Endothelial cell of umbilical vein (primary cell): ENCODE data around the gene CYB5R4. TPM values are rescaled to one million over a fixed set of nuclear protein-coding genes. Genes with fewer than 3 reads are reported as not detected.

Experiments used
- BruUV-seq: library from RNA; stranded (reverse); fragments of 400-500 nt; replicated peaks from 2 replicates; lab custom pipeline; 2021; lab: Mats Ljungman, UMichigan
- CTCF ChIA-PET: fragments of 300-600, 350-600 bp; sonication (Branson Sonifier 250); formaldehyde crosslinking; loops from one replicate; lab custom pipeline; 2021; ENCODE audit warnings: antibody characterized with exemption, inconsistent platforms; lab: Charles Lee
- POLR2A ChIA-PET: fragments of 300-600, 350-600 bp; sonication (Branson Sonifier 250); formaldehyde crosslinking; loops from one replicate; lab custom pipeline; 2021; ENCODE audit warnings: antibody characterized with exemption, inconsistent platforms; lab: Charles Lee
- DNase-seq: peaks from one replicate; pipeline ENCODE4 v3.0.0-alpha.2; 2011; ENCODE audit warnings: low read depth, low spot score
- FAIRE-seq: peaks from 2 replicates; lab custom pipeline; 2011; peaks lifted over from hg19 to GRCh38; lab: Jason Lieb, UNC
- H2AFZ ChIP-seq: 2 replicates; pipeline ENCODE4 v1.6.0; 2012; ENCODE audit warnings: low read depth, low read length, control low read depth, inconsistent platforms
- H3K27ac ChIP-seq: 2 replicates; pipeline ENCODE4 v1.5.1; 2011; ENCODE audit warnings: low read depth, mild to moderate bottlenecking, control low read depth, low read length, moderate library complexity; ENCODE audit not compliant: insufficient read depth
- H3K27me3 ChIP-seq, 2 experiments: 2 replicates each; pipeline versions ENCODE4 v1.6.0 to v1.6.1; 2011; ENCODE audit warnings: low read length in 2 of 2, mixed read lengths in 1 of 2; ENCODE audit not compliant: control insufficient read depth in 2 of 2, insufficient read depth in 2 of 2
- H3K36me3 ChIP-seq, 2 experiments: 2 replicates in 1 of 2; 3 replicates in 1 of 2; pipeline ENCODE4 v1.5.1; 2011; ENCODE audit warnings: low read length in 2 of 2, mild to moderate bottlenecking in 1 of 2, moderate library complexity in 1 of 2; ENCODE audit not compliant: control insufficient read depth in 2 of 2, insufficient read depth in 2 of 2; ENCODE audit errors: extremely low read depth in 1 of 2
- H3K4me1 ChIP-seq: 3 replicates; pipeline ENCODE4 v1.5.1; 2011; ENCODE audit warnings: mild to moderate bottlenecking, low read length; ENCODE audit not compliant: control insufficient read depth, insufficient read depth; ENCODE audit errors: extremely low read depth
- H3K4me2 ChIP-seq: 2 replicates; pipeline ENCODE4 v1.6.1; 2011; ENCODE audit warnings: low read length, control low read depth, mixed read lengths; ENCODE audit not compliant: insufficient read depth
- H3K4me3 ChIP-seq, 3 experiments: fragments of 200-600 bp in 1 of 3; sonication (generic), shearing (Covaris generic) in 1 of 3; replicated peaks in 1 of 3; 2 replicates each; pipeline ENCODE4 v1.5.1; 2011 to 2016; ENCODE audit warnings: control low read depth in 3 of 3, low read length in 3 of 3, mild to moderate bottlenecking in 2 of 3, inconsistent platforms in 1 of 3, low read depth in 1 of 3, moderate library complexity in 1 of 3; ENCODE audit not compliant: insufficient read depth in 1 of 3
- H3K79me2 ChIP-seq: 2 replicates; pipeline ENCODE4 v1.6.0; 2012; ENCODE audit warnings: low read length, inconsistent platforms; ENCODE audit not compliant: control insufficient read depth, insufficient read depth
- H3K9ac ChIP-seq: replicated peaks from 2 replicates; pipeline ENCODE3; 2011; ENCODE audit warnings: low read length, control low read depth; ENCODE audit not compliant: insufficient read depth; ENCODE audit errors: extremely low read depth
- H3K9me1 ChIP-seq: replicated peaks from 3 replicates; pipeline ENCODE4 v1.6.0; 2011; ENCODE audit warnings: mild to moderate bottlenecking, low read length; ENCODE audit not compliant: control insufficient read depth, insufficient read depth; ENCODE audit errors: extremely low read depth
- H3K9me3 ChIP-seq: replicated peaks from 2 replicates; pipeline ENCODE4 v1.5.1; 2012; ENCODE audit warnings: low read length, inconsistent platforms; ENCODE audit not compliant: control insufficient read depth, insufficient read depth
- H4K20me1 ChIP-seq: replicated peaks from 2 replicates; pipeline ENCODE3; 2011; ENCODE audit warnings: mild to moderate bottlenecking, low read length; ENCODE audit not compliant: control insufficient read depth, insufficient read depth; ENCODE audit errors: extremely low read depth
- CTCF ChIP-seq, 2 donors: IDR thresholded peaks; 1 replicate in 1 of 2; 2 replicates in 1 of 2; pipeline ENCODE4 v1.5.1; 2011; ENCODE audit warnings: low read length in 2 of 2, mild to moderate bottlenecking in 2 of 2, moderate library complexity in 2 of 2, control low read depth in 1 of 2, inconsistent platforms in 1 of 2, low read depth in 1 of 2; ENCODE audit not compliant: insufficient read depth in 1 of 2; ENCODE audit errors: extremely low read depth in 1 of 2
- EZH2 ChIP-seq: IDR thresholded peaks from 2 replicates; pipeline ENCODE4 v1.6.1; 2012; ENCODE audit warnings: borderline replicate concordance, low read depth, mild to moderate bottlenecking, moderate library complexity, low read length, inconsistent platforms; ENCODE audit not compliant: severe bottlenecking
- FOS ChIP-seq: IDR thresholded peaks from 2 replicates; pipeline ENCODE4 v1.6.1; 2011; ENCODE audit warnings: mild to moderate bottlenecking, low read length, moderate library complexity, borderline replicate concordance; ENCODE audit not compliant: insufficient read depth
- GATA2 ChIP-seq: IDR thresholded peaks from 2 replicates; pipeline ENCODE4 v1.7.0; 2011; ENCODE audit warnings: low read depth, mild to moderate bottlenecking, moderate library complexity, mixed read lengths, low read length; ENCODE audit not compliant: insufficient read length, insufficient read depth
- JUN ChIP-seq: IDR thresholded peaks from 2 replicates; pipeline ENCODE4 v1.6.1; 2011; ENCODE audit warnings: borderline replicate concordance, low read depth; ENCODE audit not compliant: insufficient read length, insufficient read depth
- MYC ChIP-seq: IDR thresholded peaks from one replicate; pipeline ENCODE4 v1.6.1; 2011; ENCODE audit warnings: mild to moderate bottlenecking, low read depth, low read length
- POLR2A ChIP-seq: IDR thresholded peaks from 2 replicates; pipeline ENCODE4 v1.6.1; 2012; ENCODE audit warnings: low read depth, mild to moderate bottlenecking, control low read depth, low read length
- POLR2AphosphoS5 ChIP-seq: IDR thresholded peaks from 2 replicates; pipeline ENCODE4 v1.6.1; 2012; ENCODE audit warnings: low read depth, mild to moderate bottlenecking, control low read depth, low read length, moderate library complexity; ENCODE audit not compliant: insufficient read depth
- dilution Hi-C: fragments of 300-500 bp; cut with MboI; formaldehyde crosslinking; loops from one replicate; pipeline ENCODE4 v1.15.0; 2019; ENCODE audit warnings: low sequenced_read_pairs; ENCODE audit not compliant: extremely low pct_ligation_motif_present
- intact Hi-C: fragments of 100-400 bp; cut with micrococcal nuclease; formaldehyde crosslinking; loops from one replicate; pipeline ENCODE4 v1.10.0; 2022
- polyA plus RNA-seq, 4 experiments: library from polyadenylated mRNA; depleted of rRNA in 3 of 4; stranded (reverse) in 3 of 4; unstranded in 1 of 4; fragments of >200 nt; gene quantifications; 2 replicates each; pipeline versions ENCODE4 v1.2.1 to v1.2.3, GENCODE V29; 2011 to 2012; ENCODE audit warnings: missing spikeins in 1 of 4
- total RNA-seq: library from RNA; stranded (reverse); gene quantifications from 2 replicates; pipeline ENCODE4 v1.2.3, GENCODE V29; 2021
- TF ChIP-seq, protein P1 (sequence below): IDR thresholded peaks from 2 replicates; pipeline ENCODE4 v1.6.1; 2011; ENCODE audit not compliant: insufficient read depth, insufficient read length

The CYB5R4 gene
- total and polyA plus RNA-seq, 2 donors (not counting 3 experiments of a cell fraction or from before 2014, with no cell fraction given), result 3.1 to 13.4 TPM

DNA sequence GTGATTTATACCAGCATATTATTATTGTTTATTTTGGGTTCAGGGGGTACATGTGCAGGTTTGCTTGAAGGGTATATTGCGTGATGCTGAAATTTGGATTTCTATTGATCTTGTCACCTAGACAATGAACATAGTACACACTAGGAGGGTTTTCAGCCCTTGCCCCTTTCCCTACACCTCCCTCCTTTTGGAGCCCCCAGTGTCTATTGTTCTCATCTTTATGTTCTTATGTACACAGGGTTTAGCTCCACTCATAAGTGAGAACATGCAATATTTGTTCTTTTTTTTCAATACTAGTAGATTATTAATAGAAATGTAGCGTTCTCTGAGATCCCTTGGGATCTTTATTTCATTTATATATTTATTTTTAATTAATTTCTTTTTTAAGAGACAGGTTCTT is 94.9 kb downstream of the CYB5R4 start:
- CTCF ChIA-PET, result no interaction called here
- no peak overlapping the region for H3K27ac ChIP-seq
- TF ChIP-seq JUN (no peak), GATA2 (no peak), EZH2 (no peak), CTCF (IDR thresholded peaks at IDR 0.05; ENCODE audit: extremely low read depth in 1 of 2, insufficient read depth in 1 of 2, low read depth in 1 of 2, low read length in 2 of 2) (no peak), FOS (no peak), POLR2A (no peak), MYC (no peak)
- POLR2A ChIA-PET, result no interaction called here
- dilution Hi-C loops, result no loop called here
- no peak overlapping the region for H3K9ac ChIP-seq
- no peaks in the 10 kb centered on the region for H3K79me2 ChIP-seq
- no peak overlapping the region for H2AFZ ChIP-seq
- H3K4me2 ChIP-seq, result no peak overlapping the region
- no peaks in the 10 kb centered on the region for H4K20me1 ChIP-seq
- H3K4me1 ChIP-seq, result no peaks in the 10 kb centered on the region
- no peaks in the 10 kb centered on the region for H3K9me3 ChIP-seq
- FAIRE-seq, result no peak
- H3K9me1 ChIP-seq, result no peaks in the 10 kb centered on the region
- intact Hi-C loops, result no loop called here
- H3K27me3 ChIP-seq, result no peaks in the 10 kb centered on the region
- no peak overlapping the region for H3K4me3 ChIP-seq
- no peaks in the 10 kb centered on the region for H3K36me3 ChIP-seq
- DNase-seq, result no peak
- BruUV-seq, result no TSS peak

DNA sequence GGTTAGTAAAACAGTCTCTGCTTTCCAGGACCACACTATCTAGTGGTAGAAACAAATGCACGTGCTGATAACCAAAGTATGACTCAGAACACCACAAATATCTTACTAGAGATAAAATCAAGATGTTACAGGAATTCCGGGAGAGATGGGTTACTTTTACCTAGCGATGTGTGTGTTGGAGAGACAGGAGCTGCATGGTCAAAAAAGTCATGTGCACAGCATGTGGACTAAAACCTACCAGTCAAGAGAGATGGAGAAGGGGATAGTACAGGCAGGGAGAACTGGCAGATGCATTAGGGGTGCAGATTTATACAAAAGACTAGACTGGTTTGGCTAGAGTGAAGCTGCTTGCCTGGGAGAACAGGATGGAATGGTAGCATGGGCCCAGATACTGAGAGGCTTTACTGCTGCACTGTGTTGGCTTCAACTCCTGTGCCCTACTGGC is 98.8 kb downstream of the CYB5R4 start:
- CTCF ChIA-PET, result no interaction called here
- H2AFZ ChIP-seq, result no peak overlapping the region
- no peaks in the 10 kb centered on the region for H3K79me2 ChIP-seq
- no peaks in the 10 kb centered on the region for H3K9me1 ChIP-seq
- H3K9me3 ChIP-seq, result no peaks in the 10 kb centered on the region
- no peaks in the 10 kb centered on the region for H3K4me1 ChIP-seq
- BruUV-seq, result no TSS peak
- POLR2A ChIA-PET, result no interaction called here
- no peak overlapping the region for H3K9ac ChIP-seq
- no peak for TF ChIP-seq POLR2A
- TF ChIP-seq CTCF (IDR thresholded peaks at IDR 0.05; ENCODE audit: extremely low read depth in 1 of 2, insufficient read depth in 1 of 2, low read depth in 1 of 2, low read length in 2 of 2), result no peak
- TF ChIP-seq FOS, result no peak
- TF ChIP-seq, protein P1, sequence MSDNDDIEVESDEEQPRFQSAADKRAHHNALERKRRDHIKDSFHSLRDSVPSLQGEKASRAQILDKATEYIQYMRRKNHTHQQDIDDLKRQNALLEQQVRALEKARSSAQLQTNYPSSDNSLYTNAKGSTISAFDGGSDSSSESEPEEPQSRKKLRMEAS, result no peak
- no peak for TF ChIP-seq EZH2
- no peak for TF ChIP-seq POLR2AphosphoS5
- TF ChIP-seq MYC, result no peak
- TF ChIP-seq JUN, result no peak
- TF ChIP-seq GATA2, result no peak
- dilution Hi-C loops, result no loop called here
- no peak for FAIRE-seq
- H3K27me3 ChIP-seq, result no peaks in the 10 kb centered on the region
- H3K4me2 ChIP-seq, result no peak overlapping the region
- no peak overlapping the region for H3K27ac ChIP-seq
- no peaks in the 10 kb centered on the region for H4K20me1 ChIP-seq
- DNase-seq, result no peak
- intact Hi-C loops, result no loop called here
- H3K36me3 ChIP-seq, result no peaks in the 10 kb centered on the region
- no peak overlapping the region for H3K4me3 ChIP-seq
